SK-N-MC (cell line): ENCODE results near the gene PIK3R2.

Source experiments
- EZH2 ChIP-seq: fragments of 200-600 bp; sonication (generic); IDR thresholded peaks from one replicate; pipeline ENCODE4 v1.6.1; 2017; ENCODE audit warnings: antibody characterized with exemption
- FOXP2 ChIP-seq: optimal IDR thresholded peaks from 2 replicates; pipeline ENCODE3; 2011; ENCODE audit warnings: mild to moderate bottlenecking, moderate library complexity; ENCODE audit not compliant: insufficient read depth; ENCODE audit errors: extremely low read length, control extremely low read depth
- POLR2AphosphoS5 ChIP-seq: IDR thresholded peaks from 2 replicates; pipeline ENCODE4 v1.6.1; 2012; ENCODE audit warnings: mild to moderate bottlenecking, low read depth, low read length, borderline replicate concordance

DNA sequence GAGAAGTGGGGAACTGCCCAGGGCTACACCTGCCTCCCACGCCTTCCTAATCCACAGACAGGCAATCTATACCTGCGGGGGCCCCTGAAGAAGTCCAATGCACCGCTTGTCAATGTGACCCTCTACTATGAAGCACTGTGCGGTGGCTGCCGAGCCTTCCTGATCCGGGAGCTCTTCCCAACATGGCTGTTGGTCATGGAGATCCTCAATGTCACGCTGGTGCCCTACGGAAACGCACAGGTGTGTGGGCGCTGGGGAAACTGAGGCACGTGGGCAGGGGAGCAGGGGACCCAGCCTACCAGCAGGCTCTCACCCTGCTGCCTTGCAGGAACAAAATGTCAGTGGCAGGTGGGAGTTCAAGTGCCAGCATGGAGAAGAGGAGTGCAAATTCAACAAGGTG is 22.0 kb downstream of the PIK3R2 start:
- TF ChIP-seq POLR2AphosphoS5 (no peak), EZH2 (no peak), FOXP2 (no peak)
